Uterus (tissue), 2 donors: ENCODE results near the gene DGCR6.

Experiments used
- POLR2A ChIP-seq, 2 donors: fragments of 450-650 bp; IDR thresholded peaks; one replicate each; pipeline ENCODE4 v1.6.1; 2016; ENCODE audit warnings: antibody characterized with exemption in 2 of 2, mild to moderate bottlenecking in 1 of 2, moderate library complexity in 1 of 2
- TF ChIP-seq, protein P1 (sequence below), 4 experiments: fragments of 200-600 bp in 2 of 4; fragments of 450-650 bp in 2 of 4; sonication (generic) in 2 of 4; IDR thresholded peaks; one replicate each; pipeline ENCODE4 v1.5.1; 2016 to 2019; ENCODE audit warnings: antibody characterized with exemption in 4 of 4, mild to moderate bottlenecking in 2 of 4, moderate library complexity in 1 of 4

DNA sequence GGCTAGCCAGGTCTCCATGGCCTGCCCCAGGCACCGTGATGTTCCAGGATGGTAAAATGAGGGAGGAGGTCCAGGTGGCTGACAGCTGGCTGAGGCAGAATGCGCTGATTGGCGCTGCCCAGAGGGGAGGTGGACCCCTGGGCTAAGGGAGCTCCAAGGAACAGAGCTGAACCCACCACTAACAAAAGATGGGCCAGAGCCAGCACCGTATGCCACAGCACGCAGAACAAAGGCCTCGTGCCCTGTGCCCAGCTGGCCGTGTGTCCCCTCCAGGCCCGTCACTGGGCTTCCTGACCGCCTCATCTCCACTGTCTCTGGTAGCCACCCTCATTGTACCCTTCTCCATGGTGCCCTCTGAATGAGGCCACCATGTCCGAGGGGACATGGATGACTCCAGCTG lies 49.6 kb downstream of the DGCR6 start:
- no peak for TF ChIP-seq POLR2A (IDR thresholded peaks at IDR 0.05)
- TF ChIP-seq, protein P1, sequence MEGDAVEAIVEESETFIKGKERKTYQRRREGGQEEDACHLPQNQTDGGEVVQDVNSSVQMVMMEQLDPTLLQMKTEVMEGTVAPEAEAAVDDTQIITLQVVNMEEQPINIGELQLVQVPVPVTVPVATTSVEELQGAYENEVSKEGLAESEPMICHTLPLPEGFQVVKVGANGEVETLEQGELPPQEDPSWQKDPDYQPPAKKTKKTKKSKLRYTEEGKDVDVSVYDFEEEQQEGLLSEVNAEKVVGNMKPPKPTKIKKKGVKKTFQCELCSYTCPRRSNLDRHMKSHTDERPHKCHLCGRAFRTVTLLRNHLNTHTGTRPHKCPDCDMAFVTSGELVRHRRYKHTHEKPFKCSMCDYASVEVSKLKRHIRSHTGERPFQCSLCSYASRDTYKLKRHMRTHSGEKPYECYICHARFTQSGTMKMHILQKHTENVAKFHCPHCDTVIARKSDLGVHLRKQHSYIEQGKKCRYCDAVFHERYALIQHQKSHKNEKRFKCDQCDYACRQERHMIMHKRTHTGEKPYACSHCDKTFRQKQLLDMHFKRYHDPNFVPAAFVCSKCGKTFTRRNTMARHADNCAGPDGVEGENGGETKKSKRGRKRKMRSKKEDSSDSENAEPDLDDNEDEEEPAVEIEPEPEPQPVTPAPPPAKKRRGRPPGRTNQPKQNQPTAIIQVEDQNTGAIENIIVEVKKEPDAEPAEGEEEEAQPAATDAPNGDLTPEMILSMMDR (IDR thresholded peaks at IDR 0.05) = no peak
